DMS 273 (cell line): ENCODE data around the gene DOK3.
"Not testable (repeated sequence)": the region's sequence is repeated elsewhere in the genome, so short reads cannot be mapped to it uniquely, and the experiment has no call there.

ENCODE experiments used
- DNase-seq: peaks from one replicate; lab custom pipeline; 2025; ENCODE audit not compliant: unreplicated experiment; lab: John Stamatoyannopoulos, UW

DOK3 gene

DNA sequence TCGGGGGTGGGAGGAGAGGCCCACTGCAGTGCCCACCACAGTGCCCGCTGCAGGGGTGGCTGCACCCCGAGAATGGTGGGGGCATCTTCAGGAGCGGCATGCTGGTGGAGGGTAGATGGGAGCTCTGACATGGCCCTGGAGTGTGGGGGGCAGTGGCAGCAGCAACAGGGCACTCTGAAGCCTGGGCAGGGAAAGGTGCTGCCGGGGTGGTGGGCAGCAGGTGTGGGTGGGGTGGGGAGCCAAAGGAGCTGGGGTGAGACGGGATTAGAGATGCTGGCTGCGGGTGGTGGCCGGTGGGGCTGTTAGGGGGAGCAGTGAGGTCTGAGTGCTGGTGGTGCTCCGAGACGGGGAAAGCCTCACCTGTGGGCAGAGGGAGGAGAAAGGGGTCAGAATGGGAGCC lies 26.8 kb upstream of the DOK3 start:
- DNase-seq = no peak

DNA sequence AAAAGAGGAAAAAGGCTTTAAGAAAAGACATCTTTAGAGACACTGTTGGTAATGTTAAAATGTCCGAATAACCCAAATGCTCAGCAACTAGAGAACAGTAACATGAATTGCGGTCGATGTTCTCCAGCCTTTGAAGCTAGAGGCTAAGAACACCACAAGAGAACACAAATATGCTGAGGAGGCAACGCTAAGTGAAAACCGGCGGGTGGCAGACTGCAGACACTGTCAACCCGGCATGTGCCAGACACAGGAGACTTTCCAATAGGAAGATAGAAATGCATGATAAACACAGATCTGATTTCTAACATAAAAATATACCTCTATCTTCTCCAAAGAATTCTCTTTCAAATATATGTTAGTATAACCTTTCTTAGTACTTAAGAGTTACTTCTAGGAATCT lies 25.5 kb upstream of the DOK3 start:
- no peak for DNase-seq

DNA sequence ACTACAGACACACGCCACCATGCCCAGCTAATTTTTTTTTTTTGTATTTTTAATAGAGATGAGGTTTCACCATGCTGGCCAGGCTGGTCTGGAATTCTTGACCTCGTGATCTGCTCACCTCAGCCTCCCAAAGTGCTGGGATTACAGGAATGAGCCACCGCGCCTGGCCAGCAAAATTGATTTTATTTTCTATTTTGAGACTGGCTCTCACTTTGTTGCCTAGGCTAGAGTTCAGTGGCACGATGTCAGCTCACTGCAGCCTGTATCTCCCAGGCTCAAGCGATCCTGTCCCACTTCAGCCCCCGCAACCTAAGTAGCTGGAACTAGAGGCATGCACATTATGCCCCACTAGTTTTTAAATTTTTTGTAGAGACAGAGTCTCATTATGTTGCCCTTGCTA lies 24.8 kb upstream of the DOK3 start:
- not testable (repeated sequence) for DNase-seq

DNA sequence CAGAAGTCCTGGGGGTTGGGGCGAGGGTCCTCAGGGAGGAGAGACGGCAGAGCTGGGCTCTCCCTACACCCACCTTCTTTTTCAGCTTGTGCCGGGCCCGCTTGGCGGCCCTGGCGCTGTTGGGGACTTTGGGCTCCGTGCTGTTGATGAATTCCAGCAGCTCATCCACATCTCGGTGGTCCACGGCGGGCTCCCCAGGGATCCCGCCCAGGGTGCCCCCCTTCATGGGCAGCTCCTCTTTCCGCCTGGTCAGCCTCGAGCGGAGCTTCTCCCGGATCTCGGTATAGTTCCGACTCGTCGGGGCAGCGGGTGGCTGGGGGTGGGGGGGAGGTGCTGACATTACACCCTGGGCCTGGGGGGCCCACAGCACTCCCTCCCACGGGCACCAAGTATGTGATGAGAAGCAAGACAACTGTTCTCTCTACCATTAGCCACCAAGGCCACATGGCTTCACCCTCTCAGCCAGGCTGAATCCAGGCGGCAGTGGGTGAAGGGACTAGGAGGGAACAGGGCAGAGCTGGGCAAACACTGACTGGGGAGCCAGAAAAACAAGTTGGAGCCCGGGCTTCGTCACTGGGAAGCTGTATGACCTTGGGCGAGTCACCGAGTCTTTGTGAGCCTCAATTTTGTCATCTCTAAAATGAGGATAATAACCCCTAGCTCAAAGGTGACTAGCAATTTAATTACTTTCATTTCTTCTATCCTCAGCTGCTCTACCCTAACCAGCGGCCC lies 21.7 kb upstream of the DOK3 start:
- DNase-seq = no peak

DNA sequence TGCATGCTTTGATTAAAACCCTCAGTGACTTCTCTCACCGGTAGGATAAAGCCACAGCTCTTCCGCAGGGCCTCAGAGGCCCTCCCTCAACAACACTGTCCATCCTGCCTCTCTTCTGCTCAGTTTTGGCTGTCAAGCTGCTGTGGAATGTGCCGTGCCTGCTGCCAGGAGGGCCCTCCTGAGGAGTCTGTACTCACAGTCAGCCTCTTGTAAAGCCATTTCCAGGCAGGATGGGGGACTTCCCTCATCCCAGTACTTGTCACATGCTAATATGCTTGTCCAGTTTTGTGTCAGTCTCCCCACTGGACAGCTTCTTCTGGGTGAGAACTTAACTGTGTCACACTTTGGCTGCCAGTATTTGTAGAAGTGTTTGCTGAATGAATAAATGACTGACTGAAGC lies 21.0 kb upstream of the DOK3 start:
- DNase-seq = no peak

DNA sequence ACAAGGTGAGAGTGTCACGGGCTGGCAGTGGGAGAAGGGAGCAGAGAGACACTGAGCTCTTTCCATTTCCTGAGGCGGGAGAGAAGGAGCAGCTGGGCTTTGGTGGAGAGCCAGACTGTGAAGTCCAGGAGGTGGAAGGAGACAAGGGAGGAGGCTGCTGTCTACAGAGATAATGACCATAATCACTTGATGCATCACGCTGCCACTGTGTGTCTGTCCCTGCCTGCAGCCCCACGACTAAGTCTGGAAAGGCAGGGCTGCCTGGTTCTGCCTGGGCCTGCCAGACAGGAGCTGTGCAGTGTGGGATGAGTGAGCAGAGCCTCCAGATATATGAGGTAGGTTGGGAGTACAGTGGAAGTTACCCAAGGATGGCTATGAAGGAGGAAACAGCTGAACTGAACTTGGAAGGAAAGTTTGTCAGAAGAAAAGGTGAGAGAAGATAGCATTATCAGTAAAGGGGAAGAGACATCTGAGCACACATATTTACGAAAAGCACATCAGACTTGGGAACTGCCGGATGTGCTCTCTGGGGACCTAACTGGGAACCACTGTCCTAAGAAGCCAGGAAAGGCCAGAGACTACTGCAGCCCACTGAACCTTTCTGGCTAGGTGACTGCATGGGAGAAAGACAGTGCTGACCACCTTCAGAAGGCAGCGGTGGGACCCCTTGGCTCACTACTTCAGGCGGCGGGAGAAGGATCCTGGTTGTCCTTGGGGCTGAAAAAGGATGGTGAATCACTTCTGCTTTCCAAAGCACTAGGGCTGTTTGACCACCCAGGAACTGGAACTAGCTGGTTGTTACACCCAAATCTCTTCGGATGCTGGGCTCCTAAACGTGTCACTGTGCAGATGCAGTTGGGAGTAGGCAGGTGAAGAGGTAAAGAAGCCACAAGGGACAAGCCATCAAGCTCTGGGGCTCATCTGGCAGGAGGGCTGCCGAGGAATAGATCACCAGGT lies 19.9 kb upstream of the DOK3 start:
- DNase-seq = no peak

DNA sequence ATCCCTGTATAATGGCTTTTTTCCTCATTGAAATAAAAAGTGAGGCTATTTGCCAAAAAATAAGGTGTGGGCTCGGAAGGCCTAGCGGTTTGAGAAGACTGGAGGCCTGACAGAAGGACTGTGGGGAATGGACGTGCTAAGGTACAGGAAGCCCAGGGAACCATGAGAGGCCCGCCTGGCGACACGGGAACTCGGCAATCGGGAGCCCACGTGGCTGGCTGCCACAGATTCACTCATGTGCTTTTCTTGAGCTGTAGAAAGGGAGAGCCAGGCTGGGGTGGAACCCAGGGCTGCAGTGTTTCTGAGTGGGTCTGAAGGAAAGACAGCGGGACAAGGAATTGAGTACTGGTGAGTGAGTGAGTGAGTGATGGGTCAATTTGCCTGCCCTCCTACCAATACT lies 19.0 kb upstream of the DOK3 start:
- no peak for DNase-seq

DNA sequence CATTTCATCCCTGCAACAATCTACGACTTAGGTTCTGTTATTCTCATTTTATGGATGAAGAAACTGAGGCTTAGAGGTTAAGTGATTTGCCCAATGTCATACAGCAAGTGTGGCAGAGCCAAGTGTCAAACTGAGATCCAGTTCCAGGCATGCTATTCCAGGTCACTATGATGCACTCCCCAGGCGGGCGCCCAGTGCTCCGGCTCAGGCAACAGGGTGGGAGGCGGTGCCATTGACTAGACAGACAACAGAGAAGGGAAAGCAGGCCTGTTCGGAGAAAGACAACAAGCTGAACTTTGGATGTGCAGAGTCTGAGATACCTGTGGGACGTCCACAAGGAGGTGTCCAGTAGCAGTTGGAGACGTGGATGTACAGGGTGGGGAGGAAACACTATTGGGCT lies 18.0 kb upstream of the DOK3 start:
- DNase-seq = no peak

DNA sequence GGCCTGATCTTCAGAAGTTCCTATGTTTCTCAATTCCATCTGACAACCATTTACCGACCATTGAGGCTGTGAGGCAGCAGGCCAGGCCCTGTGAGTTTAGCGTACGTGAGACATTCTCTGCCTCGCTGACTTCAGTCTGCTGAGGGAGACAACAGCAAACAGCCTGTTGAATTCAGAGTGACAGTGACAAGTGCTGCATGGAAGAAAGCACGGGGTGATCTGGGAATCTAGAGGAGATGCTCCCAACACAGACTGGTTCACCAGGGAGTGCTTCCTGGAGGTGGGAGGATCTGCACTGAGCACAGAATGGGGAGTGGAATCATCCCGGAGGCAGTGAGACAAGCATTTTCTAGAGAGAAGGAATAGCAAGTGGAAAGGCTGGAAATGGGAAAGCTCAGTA lies 17.2 kb upstream of the DOK3 start:
- no peak for DNase-seq

DNA sequence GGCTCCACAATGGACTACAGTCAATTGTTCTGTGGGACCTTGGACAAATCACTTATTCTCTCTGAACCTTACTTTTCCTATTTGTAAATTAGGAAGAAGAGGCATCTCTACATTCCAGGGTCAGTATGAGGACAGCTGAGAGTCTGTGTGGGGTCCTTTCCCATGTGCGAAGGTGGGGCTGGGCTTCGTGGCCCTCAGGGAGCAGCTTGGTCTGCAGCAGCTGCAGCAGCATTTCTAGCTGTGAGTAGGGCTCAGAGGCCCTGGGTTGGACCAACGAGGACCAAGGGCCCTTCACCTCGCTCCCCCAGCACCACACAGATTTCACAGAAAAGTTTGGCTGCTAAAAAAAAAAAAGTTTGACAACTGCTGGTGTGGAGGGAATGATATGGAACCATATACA lies 16.6 kb upstream of the DOK3 start:
- DNase-seq = no peak

DNA sequence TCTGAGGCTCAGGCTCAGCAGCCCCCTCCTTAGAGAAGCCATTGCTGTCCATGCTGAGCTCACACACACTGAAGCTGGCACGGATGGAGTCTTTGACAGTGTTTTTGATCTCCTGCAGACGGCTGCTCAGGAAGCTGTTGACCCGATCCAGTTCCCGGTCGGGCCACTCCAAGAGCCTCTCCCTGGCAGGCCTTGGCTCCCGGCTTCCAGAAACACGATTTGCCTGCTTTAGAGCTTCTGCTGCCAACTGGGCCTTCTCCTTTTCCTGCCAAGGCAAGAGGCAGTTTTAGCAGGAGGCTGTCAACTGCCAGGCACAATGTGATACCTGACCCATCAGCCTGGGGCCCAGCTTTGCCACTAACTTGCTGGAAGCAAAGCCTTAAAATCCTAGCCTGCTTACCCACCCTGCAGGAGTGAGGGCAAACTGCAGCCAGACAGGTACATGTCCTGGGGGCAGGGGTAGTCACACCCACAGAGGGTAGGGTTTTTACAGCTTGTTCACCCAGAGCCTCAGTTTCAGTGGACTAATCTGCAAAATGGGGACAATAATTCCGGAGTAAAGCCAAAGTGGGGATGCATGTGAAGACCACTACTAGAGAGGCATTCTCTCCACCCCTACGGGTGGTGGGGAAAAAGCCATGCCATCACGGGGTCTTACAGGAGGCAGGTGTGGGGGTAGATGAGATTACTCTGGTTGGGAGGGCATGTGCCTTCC lies 15.5 kb upstream of the DOK3 start:
- DNase-seq = no peak

DNA sequence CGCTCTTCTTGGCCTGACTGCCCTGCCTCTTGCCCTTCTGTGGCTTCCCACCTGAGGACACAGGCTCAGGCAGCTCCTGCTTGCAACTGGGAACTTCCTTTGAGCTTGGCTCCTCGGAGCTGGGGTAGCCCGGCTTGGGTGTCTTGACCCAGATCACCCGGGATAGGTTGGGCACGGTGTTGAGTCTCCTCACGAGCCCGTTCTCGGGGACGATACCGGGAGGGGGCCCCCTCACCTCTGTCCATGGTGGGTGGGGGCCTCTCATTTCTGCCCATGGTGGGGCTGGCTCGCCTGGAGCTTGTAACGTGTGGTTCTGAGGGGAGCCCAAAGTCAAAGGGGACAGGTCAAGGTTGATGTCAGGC lies 14.9 kb upstream of the DOK3 start:
- no peak for DNase-seq

DNA sequence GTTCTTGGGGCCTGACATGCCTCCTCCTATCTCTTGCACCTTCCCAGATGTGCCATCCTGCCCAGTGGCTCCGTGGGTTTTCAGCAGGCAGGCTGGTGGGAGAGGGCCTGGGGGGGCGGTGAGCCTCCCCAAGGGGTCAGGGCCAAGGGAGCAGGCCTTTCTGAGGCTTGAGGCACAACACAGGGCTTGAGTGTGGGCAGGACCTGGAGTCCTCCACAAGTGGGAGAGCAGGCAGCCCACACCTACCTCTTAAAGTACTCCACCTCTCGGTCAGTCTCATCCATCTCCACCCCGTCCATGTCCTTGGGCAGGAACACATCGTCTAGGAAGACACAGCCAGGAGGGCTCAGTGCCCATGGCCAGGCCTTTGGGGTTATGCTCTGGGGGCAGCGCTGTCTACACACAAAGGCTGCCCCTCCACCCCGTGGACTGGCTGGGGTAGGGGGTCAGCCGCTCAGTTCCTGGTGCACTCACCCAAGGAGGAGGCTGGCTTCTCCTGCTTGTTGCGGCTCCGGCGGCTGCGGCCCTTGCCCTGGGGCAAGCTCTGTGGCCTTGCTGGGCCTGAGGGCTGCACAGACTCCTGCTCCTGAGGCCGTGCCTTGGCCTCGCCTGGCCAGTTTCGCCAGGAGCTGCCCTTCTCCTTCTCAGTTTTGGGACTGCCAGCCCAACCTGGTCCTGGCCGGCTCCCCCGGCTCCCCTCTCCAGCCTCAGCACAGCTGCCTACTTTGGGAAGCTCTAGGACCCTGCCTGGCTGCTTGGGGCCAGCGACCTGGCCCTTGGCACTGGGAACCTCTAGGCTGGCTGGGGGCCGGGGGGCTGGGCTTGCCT lies 14.3 kb upstream of the DOK3 start:
- no peak for DNase-seq

DNA sequence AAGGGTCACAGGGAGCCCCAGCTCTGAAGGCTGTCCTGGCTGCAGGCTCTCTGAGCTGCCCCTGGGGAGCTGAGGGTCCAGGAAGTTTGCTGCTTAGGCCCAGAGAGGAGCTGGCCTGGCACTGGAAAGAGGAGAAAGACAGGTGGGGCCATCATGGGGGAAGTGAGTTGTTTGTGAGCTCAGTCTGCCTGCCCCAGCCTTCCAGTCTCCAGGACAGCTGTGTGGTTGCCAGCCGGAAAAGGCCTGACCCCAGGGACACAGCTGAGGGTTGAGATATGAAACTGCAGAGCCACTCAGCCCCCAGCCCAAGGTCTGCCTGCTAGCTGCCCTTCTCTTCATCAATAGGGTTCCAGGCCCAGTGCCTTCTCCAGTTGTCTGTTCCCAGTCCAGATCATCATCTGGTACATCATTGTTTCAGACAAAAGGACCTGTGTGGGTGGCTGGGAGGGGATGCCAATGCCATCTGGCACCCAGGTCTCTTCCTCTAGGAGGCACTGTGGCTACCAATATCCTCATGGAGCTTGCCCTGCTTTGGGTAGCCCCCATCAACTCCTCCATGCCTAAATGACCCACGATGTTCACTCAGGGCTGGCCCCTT lies 11.4 kb upstream of the DOK3 start:
- peak; percentile 62 for DNase-seq

DNA sequence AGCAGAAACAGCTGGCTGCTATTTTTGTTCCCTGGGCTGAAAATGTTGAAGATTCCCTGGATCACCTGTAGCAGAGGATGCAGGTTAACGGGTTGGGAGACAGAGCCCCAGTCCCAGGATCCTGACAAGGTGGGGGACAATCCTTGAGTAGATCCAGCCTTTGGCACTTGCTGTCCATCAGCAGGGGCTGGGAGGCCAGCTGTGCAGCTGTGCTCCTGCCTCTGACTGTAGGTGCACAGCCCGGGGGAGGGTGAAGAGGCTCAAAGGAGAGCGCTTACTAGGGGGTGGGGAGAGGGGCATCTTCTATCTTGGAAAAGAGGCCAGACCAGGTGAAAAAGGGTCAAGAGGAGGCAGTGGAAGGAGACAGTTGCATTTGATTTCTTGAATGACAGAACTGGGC lies 10.6 kb upstream of the DOK3 start:
- no peak for DNase-seq

DNA sequence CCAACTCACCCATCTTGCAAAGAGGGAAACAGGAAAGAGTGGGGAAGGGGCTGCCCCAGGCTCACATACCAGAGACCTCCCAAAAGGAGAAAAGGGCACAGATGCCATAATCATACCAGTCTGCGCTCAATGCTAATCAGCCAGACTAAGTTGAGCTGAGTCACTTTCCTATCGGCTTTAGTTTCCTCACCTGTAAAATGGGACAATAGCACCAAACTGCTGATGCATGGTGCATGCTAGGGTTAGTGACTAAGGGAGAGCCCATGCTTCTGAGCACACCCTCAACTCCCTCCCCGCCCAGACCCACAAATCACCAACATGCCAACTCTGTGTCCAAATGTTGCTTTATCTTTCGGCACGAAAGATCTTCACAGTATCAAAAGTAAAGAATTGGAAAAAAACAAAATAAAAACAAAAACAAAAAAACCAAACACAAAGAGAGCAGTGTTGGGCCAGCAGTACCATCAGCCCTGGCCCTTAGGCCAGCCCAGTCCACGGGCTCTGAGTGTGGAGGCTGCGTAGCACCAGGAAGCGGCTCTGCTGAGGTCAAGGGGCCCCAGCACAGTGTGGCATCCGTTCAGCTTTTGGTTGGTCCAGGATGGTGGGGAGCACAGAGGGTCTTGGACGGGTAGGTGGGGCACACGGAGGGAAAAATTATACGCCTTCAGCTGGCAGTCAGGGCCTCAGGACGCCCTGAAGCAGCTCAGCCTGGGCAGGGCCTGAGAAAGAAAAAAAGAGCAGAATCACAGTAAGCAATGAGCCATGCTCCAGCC lies 10.0 kb upstream of the DOK3 start:
- no peak for DNase-seq

DNA sequence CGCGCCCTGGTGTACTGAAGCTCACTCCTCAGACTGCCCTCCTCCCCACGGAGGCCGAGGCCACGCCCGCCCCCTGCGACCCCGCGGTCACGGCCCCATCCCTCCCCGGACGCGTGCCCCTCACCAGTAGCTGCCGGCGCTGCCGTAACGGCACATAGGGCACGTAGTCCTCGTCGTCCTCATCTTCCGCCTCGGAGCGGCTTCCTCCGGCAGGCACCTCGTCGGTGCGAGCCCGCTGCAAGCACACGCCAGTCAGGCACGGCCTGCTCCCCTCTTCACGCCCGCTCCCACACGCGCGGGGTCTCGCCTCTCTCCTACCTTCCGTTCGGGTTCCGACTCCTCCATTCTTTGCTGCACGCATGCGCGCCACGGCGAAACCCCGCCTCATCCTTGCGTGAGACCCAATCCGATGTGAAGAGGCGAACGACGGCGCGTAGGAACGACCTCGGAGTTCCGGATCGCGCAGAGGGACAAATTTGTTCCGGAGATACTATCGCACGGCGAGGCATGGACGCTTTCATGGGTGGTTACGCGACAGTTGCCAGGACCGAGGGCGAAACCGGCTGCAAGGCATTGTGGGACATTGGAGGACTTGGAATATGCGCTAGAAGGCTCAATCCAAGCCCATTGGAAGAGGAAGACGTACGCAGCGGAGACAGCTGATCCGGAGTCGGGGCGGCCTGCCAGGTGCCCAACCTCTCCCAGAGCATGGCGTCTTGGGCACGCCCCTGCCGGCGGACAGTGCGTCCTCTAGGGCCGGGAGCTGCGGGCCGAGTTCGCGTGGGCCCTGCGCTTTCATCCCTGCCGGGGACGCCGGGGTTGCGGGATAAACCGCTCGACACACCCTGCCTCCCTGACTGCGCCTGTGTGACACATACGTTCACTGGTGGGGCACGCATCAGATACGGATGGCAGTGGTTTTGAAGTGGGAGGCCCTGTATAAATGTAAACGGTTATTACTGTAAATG lies 7.3 kb upstream of the DOK3 start, which contains the start of gene DDX41:
Gene DDX41, minus strand, starts transcription at position 361 of the 968 bp plus-strand sequence. Its CDS starts 16 bp downstream, at position 345.
- peak; percentile 99 for DNase-seq

DNA sequence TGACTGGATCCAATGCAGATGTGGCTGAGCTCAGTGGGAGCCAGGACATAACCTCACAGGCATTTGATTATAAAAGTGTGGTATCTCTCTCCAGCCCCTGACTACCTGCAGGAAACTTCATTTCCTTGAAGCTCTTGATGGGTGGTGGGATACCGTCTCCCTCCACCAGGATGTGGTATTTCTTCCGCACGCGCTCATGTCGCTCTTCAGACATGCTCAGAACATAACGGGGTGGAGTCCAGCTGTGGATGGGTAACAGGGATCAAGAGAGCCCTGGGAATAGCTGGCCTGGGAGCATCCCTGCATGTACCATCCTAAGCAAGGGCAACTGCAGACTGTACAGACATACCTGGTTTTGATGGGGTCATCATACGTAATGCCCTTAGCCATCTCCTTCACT lies 6.0 kb upstream of the DOK3 start:
- no peak for DNase-seq
